Trophoblast cell (in vitro differentiated cells and primary cell): ENCODE data around the gene CDKN1B.

ENCODE experiments used
- DNase-seq, 2 donors: peaks; one replicate each; pipeline ENCODE4 v3.0.0-alpha.2; 2016
- H2AFZ ChIP-seq: 2 replicates; pipeline ENCODE4 v1.6.1; 2013; ENCODE audit warnings: low read length, moderate library complexity, mild to moderate bottlenecking; ENCODE audit not compliant: insufficient read depth, poor library complexity
- H2AK5ac ChIP-seq: 2 replicates; pipeline ENCODE4 v1.6.1; 2013; ENCODE audit warnings: mild to moderate bottlenecking, low read length
- H2BK120ac ChIP-seq: 2 replicates; pipeline ENCODE4 v1.6.1; 2013; ENCODE audit warnings: low read length, mild to moderate bottlenecking, moderate library complexity; ENCODE audit not compliant: insufficient read depth, poor library complexity
- H2BK12ac ChIP-seq: 2 replicates; pipeline ENCODE4 v1.6.1; 2013; ENCODE audit warnings: mild to moderate bottlenecking, low read length, moderate library complexity
- H2BK5ac ChIP-seq: 2 replicates; pipeline ENCODE4 v1.6.1; 2013; ENCODE audit warnings: low read length, low read depth, moderate library complexity, mild to moderate bottlenecking; ENCODE audit not compliant: poor library complexity
- H3K14ac ChIP-seq: 2 replicates; pipeline ENCODE4 v1.6.1; 2013; ENCODE audit warnings: mild to moderate bottlenecking, low read length
- H3K18ac ChIP-seq: 2 replicates; pipeline ENCODE4 v1.6.1; 2013; ENCODE audit warnings: mild to moderate bottlenecking, low read length
- H3K23ac ChIP-seq: 2 replicates; pipeline ENCODE4 v1.6.1; 2013; ENCODE audit warnings: low read length
- H3K27ac ChIP-seq: 2 replicates; pipeline ENCODE4 v1.5.1; 2013; ENCODE audit warnings: low read depth, mild to moderate bottlenecking, inconsistent platforms, low read length, moderate library complexity
- H3K27me3 ChIP-seq: 2 replicates; pipeline ENCODE4 v1.6.1; 2013; ENCODE audit warnings: inconsistent platforms, mild to moderate bottlenecking, low read length, moderate library complexity; ENCODE audit not compliant: insufficient read depth
- H3K36me3 ChIP-seq, 2 experiments: 1 replicate in 1 of 2; 2 replicates in 1 of 2; pipeline ENCODE4 v1.6.1; 2013; ENCODE audit warnings: low read length in 2 of 2, mild to moderate bottlenecking in 2 of 2, moderate library complexity in 1 of 2; ENCODE audit not compliant: insufficient read depth in 2 of 2, control insufficient read depth in 1 of 2
- H3K4ac ChIP-seq: 2 replicates; pipeline ENCODE4 v1.6.1; 2013; ENCODE audit warnings: low read depth, mild to moderate bottlenecking, low read length, moderate library complexity
- H3K4me1 ChIP-seq, 2 experiments: 1 replicate in 1 of 2; 2 replicates in 1 of 2; pipeline ENCODE4 v1.6.1; 2013; ENCODE audit warnings: low read length in 2 of 2, mild to moderate bottlenecking in 2 of 2, moderate library complexity in 1 of 2; ENCODE audit not compliant: insufficient read depth in 2 of 2, control insufficient read depth in 1 of 2
- H3K4me2 ChIP-seq: 2 replicates; pipeline ENCODE4 v1.6.1; 2013; ENCODE audit warnings: inconsistent platforms, mild to moderate bottlenecking, low read length, moderate library complexity
- H3K4me3 ChIP-seq: 2 replicates; pipeline ENCODE4 v1.5.1; 2013; ENCODE audit warnings: mild to moderate bottlenecking, low read depth, low read length, inconsistent platforms
- H3K79me1 ChIP-seq: one replicate; pipeline ENCODE4 v1.6.1; 2013; ENCODE audit warnings: low read length
- H3K79me2 ChIP-seq: 2 replicates; pipeline ENCODE4 v1.6.1; 2013; ENCODE audit warnings: low read length, mild to moderate bottlenecking; ENCODE audit not compliant: control insufficient read depth, insufficient read depth, poor library complexity
- H3K9ac ChIP-seq: 2 replicates; pipeline ENCODE4 v1.6.1; 2013; ENCODE audit warnings: mild to moderate bottlenecking, low read length
- H3K9me3 ChIP-seq: 2 replicates; pipeline ENCODE4 v1.6.1; 2013; ENCODE audit warnings: low read depth, mild to moderate bottlenecking, control low read depth, inconsistent platforms, low read length; ENCODE audit not compliant: insufficient read depth
- H4K12ac ChIP-seq: 2 replicates; pipeline ENCODE4 v1.6.1; 2013; ENCODE audit warnings: low read depth, mild to moderate bottlenecking, low read length, moderate library complexity
- H4K8ac ChIP-seq: 2 replicates; pipeline ENCODE4 v1.6.1; 2013; ENCODE audit warnings: low read depth, mild to moderate bottlenecking, low read length, moderate library complexity
- H4K91ac ChIP-seq: one replicate; pipeline ENCODE4 v1.6.1; 2013; ENCODE audit warnings: low read depth, mild to moderate bottlenecking, low read length, moderate library complexity
- WGBS: extraction: QIAGEN DNeasy Blood & Tissue Kit; methylation state at CpG from one replicate; pipeline ENCODE4 v1.1.7; 2013; ENCODE audit warnings: missing lambda C conversion rate; ENCODE audit not compliant: insufficient read length, insufficient coverage; ENCODE audit errors: extremely low coverage; 5-methylcytosine and 5-hydroxymethylcytosine counted together

CDKN1B gene

GRCh38 chr12:12673296-12673695 lies 43.9 kb upstream of the CDKN1B start:
- Histone ChIP-seq H4K12ac (no peak overlapping the region), H3K9ac (no peak overlapping the region), H3K4ac (no peak overlapping the region), H4K91ac (no peak overlapping the region), H2AK5ac (no peak overlapping the region), H3K14ac (no peak overlapping the region), H3K4me3 (no peak overlapping the region), H2BK12ac (no peak overlapping the region), H3K36me3 (no peaks in the 10 kb centered on the region), H3K27ac (no peak overlapping the region), H2AFZ (no peak overlapping the region), H2BK120ac (no peak overlapping the region), H3K4me1 (no peaks in the 10 kb centered on the region), H3K4me2 (no peak overlapping the region), H3K18ac (no peak overlapping the region), H3K27me3 (no peaks in the 10 kb centered on the region), H3K9me3 (no peaks in the 10 kb centered on the region), H4K8ac (no peak overlapping the region), H2BK5ac (no peak overlapping the region), H3K79me1 (no peaks in the 10 kb centered on the region), H3K79me2 (no peaks in the 10 kb centered on the region), H3K23ac (no peak overlapping the region)
- WGBS: no CpG with 5 or more reads among the region's 3 CpGs
- no peak for DNase-seq

DNA sequence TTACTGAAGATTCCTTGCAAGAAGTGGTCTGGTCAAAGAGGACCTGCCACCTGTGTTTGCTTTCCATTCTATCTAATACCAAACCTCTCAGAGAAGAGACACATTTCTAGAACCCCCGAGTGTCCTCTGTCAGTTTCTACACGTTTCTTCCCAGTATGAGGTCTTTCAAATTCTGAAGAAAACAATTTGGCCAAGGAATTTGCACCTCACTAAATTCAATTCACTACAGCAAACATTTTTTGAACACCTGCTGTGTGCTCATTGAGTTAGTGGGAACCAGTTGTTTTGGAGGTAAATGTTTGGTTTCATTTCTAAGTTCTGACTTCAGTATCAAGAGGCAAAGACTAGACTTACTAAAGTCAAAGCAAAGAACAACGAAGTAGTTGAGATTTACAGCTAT lies 40.6 kb upstream of the CDKN1B start:
- Histone ChIP-seq H4K8ac (no peak overlapping the region), H2BK12ac (no peak overlapping the region), H3K79me2 (no peaks in the 10 kb centered on the region), H3K9ac (no peak overlapping the region), H3K4me3 (no peak overlapping the region), H3K23ac (no peak overlapping the region), H3K27me3 (no peaks in the 10 kb centered on the region), H3K79me1 (no peaks in the 10 kb centered on the region), H3K4ac (no peak overlapping the region), H4K91ac (no peak overlapping the region), H2AFZ (no peak overlapping the region), H3K27ac (no peak overlapping the region), H3K14ac (no peak overlapping the region), H2AK5ac (no peak overlapping the region), H2BK5ac (no peak overlapping the region), H3K4me1 (no peaks in the 10 kb centered on the region), H3K4me2 (no peak overlapping the region), H2BK120ac (no peak overlapping the region), H3K9me3 (no peaks in the 10 kb centered on the region), H3K18ac (no peak overlapping the region), H4K12ac (no peak overlapping the region), H3K36me3 (no peaks in the 10 kb centered on the region)
- no peak for DNase-seq
- no CpG with 5 or more reads among the region's 3 CpGs for WGBS

GRCh38 chr12:12681061-12681765 lies 36.0 kb upstream of the CDKN1B start:
- Histone ChIP-seq H2BK120ac (no peak overlapping the region), H3K18ac (no peak overlapping the region), H3K14ac (no peak overlapping the region), H2AK5ac (no peak overlapping the region), H3K4ac (no peak overlapping the region), H2BK5ac (no peak overlapping the region), H3K27ac (no peak overlapping the region), H4K12ac (no peak overlapping the region), H3K9ac (no peak overlapping the region), H2AFZ (no peak overlapping the region), H3K79me2 (no peaks in the 10 kb centered on the region), H3K36me3 (no peaks in the 10 kb centered on the region), H2BK12ac (no peak overlapping the region), H3K23ac (no peak overlapping the region), H3K4me3 (no peak overlapping the region), H4K8ac (no peak overlapping the region), H3K79me1 (no peaks in the 10 kb centered on the region), H4K91ac (no peak overlapping the region), H3K4me1 (peaks cover 0 to 2% of the 10 kb centered on the region in 2 experiments), H3K4me2 (no peak overlapping the region), H3K9me3 (no peaks in the 10 kb centered on the region), H3K27me3 (no peaks in the 10 kb centered on the region)
- no peak for DNase-seq
- WGBS: no CpG with 5 or more reads among the region's 5 CpGs

DNA sequence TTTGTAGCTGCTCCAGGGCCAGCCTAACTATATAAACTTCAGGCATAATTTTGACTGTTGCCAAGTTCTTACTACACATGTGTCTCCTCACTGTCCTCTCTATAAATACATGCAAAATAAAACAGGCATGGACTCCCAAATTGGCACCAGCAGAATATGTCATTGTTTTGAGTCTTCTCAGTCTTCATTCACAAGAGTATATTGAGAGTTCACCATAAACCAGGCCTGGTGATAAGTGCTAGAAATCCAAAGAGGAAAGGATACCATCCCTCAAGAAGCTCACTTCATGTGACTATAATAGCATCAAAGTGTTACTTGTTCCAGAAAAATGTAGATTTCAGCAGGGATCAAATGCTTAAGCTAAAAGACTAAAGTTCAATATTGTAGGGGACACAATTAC lies 34.9 kb upstream of the CDKN1B start:
- H2BK120ac ChIP-seq: no peak overlapping the region
- H3K79me2 ChIP-seq: no peaks in the 10 kb centered on the region
- peaks cover 0 to 2% of the 10 kb centered on the region in 2 experiments for H3K4me1 ChIP-seq
- H2AK5ac ChIP-seq: no peak overlapping the region
- no peaks in the 10 kb centered on the region for H3K79me1 ChIP-seq
- no peak for DNase-seq
- H3K18ac ChIP-seq: no peak overlapping the region
- H3K27ac ChIP-seq: no peak overlapping the region
- H2BK5ac ChIP-seq: no peak overlapping the region
- H3K4ac ChIP-seq: no peak overlapping the region
- no peaks in the 10 kb centered on the region for H3K36me3 ChIP-seq
- no peaks in the 10 kb centered on the region for H3K27me3 ChIP-seq
- H4K91ac ChIP-seq: no peak overlapping the region
- no peak overlapping the region for H4K8ac ChIP-seq
- no peak overlapping the region for H3K23ac ChIP-seq
- H3K4me3 ChIP-seq: no peak overlapping the region
- H2BK12ac ChIP-seq: no peak overlapping the region
- H3K9ac ChIP-seq: no peak overlapping the region
- H4K12ac ChIP-seq: no peak overlapping the region
- H3K9me3 ChIP-seq: no peaks in the 10 kb centered on the region
- no peak overlapping the region for H2AFZ ChIP-seq
- H3K4me2 ChIP-seq: no peak overlapping the region
- no peak overlapping the region for H3K14ac ChIP-seq
